ENCODE results near the gene KCNQ2.

Gene KCNQ2

GRCh38 chr20:63402181-63402859 is 70.1 kb downstream of the KCNQ2 start:
- Histone ChIP-seq H3K4me1 (ENCODE audit: insufficient read depth, low read length) (no peaks in the 10 kb centered on the region), H3K4me3 (ENCODE audit: low read length) (no peak overlapping the region), H3K27me3 (ENCODE audit: insufficient read depth, low read length) (no peaks in the 10 kb centered on the region), H3K9ac (ENCODE audit: low read depth, low read length) (no peak overlapping the region), H3K27ac (ENCODE audit: low read depth, low read length) (no peak overlapping the region), H3K36me3 (ENCODE audit: insufficient read depth, low read length) (no peaks in the 10 kb centered on the region), H3K9me3 (ENCODE audit: insufficient read depth, low read depth, low read length) (no peaks in the 10 kb centered on the region)
- WGBS, result 90% methylated on average over 24 of the region's 24 CpGs

GRCh38 chr20:63401384-63402110 is 70.9 kb downstream of the KCNQ2 start:
- H3K9me3 ChIP-seq (ENCODE audit: insufficient read depth, low read depth, low read length), result no peaks in the 10 kb centered on the region
- no peaks in the 10 kb centered on the region for H3K4me1 ChIP-seq (ENCODE audit: insufficient read depth, low read length)
- H3K9ac ChIP-seq (ENCODE audit: low read depth, low read length), result no peak overlapping the region
- H3K36me3 ChIP-seq (ENCODE audit: insufficient read depth, low read length), result no peaks in the 10 kb centered on the region
- no peak overlapping the region for H3K27ac ChIP-seq (ENCODE audit: low read depth, low read length)
- H3K27me3 ChIP-seq (ENCODE audit: insufficient read depth, low read length), result no peaks in the 10 kb centered on the region
- 92% methylated on average over 29 of the region's 29 CpGs for WGBS
- no peak overlapping the region for H3K4me3 ChIP-seq (ENCODE audit: low read length)

- H3K4me1 ChIP-seq (ENCODE audit: insufficient read depth, low read length), result no peaks in the 10 kb centered on the region
Observed at GRCh38 chr20:63400486-63401210, 71.8 kb downstream of the KCNQ2 start.

GRCh38 chr20:63399596-63400375 is 72.7 kb downstream of the KCNQ2 start:
- no peaks in the 10 kb centered on the region for H3K4me1 ChIP-seq (ENCODE audit: insufficient read depth, low read length)
- no peaks in the 10 kb centered on the region for H3K9me3 ChIP-seq (ENCODE audit: insufficient read depth, low read depth, low read length)
- H3K27me3 ChIP-seq (ENCODE audit: insufficient read depth, low read length), result no peaks in the 10 kb centered on the region
- 93% methylated on average over 41 of the region's 41 CpGs for WGBS
- H3K4me3 ChIP-seq (ENCODE audit: low read length), result no peak overlapping the region
- no peak overlapping the region for H3K27ac ChIP-seq (ENCODE audit: low read depth, low read length)
- H3K9ac ChIP-seq (ENCODE audit: low read depth, low read length), result no peak overlapping the region
- H3K36me3 ChIP-seq (ENCODE audit: insufficient read depth, low read length), result no peaks in the 10 kb centered on the region

More at GRCh38 chr20:63400486-63401210, 71.8 kb downstream of the KCNQ2 start:
- Histone ChIP-seq H3K27ac (ENCODE audit: low read depth, low read length) (no peak overlapping the region), H3K9me3 (ENCODE audit: insufficient read depth, low read depth, low read length) (no peaks in the 10 kb centered on the region), H3K36me3 (ENCODE audit: insufficient read depth, low read length) (no peaks in the 10 kb centered on the region), H3K27me3 (ENCODE audit: insufficient read depth, low read length) (no peaks in the 10 kb centered on the region), H3K4me3 (ENCODE audit: low read length) (no peak overlapping the region), H3K9ac (ENCODE audit: low read depth, low read length) (no peak overlapping the region)
- WGBS, result 93% methylated on average over 44 of the region's 44 CpGs

GRCh38 chr20:63398744-63399514 is 73.5 kb downstream of the KCNQ2 start:
- Histone ChIP-seq H3K4me1 (ENCODE audit: insufficient read depth, low read length) (peaks cover 6% of the 10 kb centered on the region), H3K27ac (ENCODE audit: low read depth, low read length) (no peak overlapping the region), H3K36me3 (ENCODE audit: insufficient read depth, low read length) (no peaks in the 10 kb centered on the region), H3K9ac (ENCODE audit: low read depth, low read length) (no peak overlapping the region), H3K27me3 (ENCODE audit: insufficient read depth, low read length) (no peaks in the 10 kb centered on the region), H3K4me3 (ENCODE audit: low read length) (no peak overlapping the region), H3K9me3 (ENCODE audit: insufficient read depth, low read depth, low read length) (no peaks in the 10 kb centered on the region)
- 93% methylated on average over 27 of the region's 27 CpGs for WGBS

GRCh38 chr20:63397946-63398450 is 74.5 kb downstream of the KCNQ2 start:
- Histone ChIP-seq H3K4me3 (ENCODE audit: low read length) (no peak overlapping the region), H3K4me1 (ENCODE audit: insufficient read depth, low read length) (peaks cover 11% of the 10 kb centered on the region), H3K27ac (ENCODE audit: low read depth, low read length) (no peak overlapping the region), H3K36me3 (ENCODE audit: insufficient read depth, low read length) (no peaks in the 10 kb centered on the region), H3K27me3 (ENCODE audit: insufficient read depth, low read length) (no peaks in the 10 kb centered on the region), H3K9me3 (ENCODE audit: insufficient read depth, low read depth, low read length) (no peaks in the 10 kb centered on the region; the same call in 1 of the 2 replicates), H3K9ac (ENCODE audit: low read depth, low read length) (no peak overlapping the region)
- 94% methylated on average over 25 of the region's 25 CpGs for WGBS

GRCh38 chr20:63397155-63397843 is 75.2 kb downstream of the KCNQ2 start:
- H3K27me3 ChIP-seq (ENCODE audit: insufficient read depth, low read length), result no peaks in the 10 kb centered on the region
- H3K27ac ChIP-seq (ENCODE audit: low read depth, low read length), result no peak overlapping the region
- no peak overlapping the region for H3K4me3 ChIP-seq (ENCODE audit: low read length)
- H3K36me3 ChIP-seq (ENCODE audit: insufficient read depth, low read length), result no peaks in the 10 kb centered on the region
- H3K9me3 ChIP-seq (ENCODE audit: insufficient read depth, low read depth, low read length), result peaks cover 6% of the 10 kb centered on the region
- no peak overlapping the region for H3K9ac ChIP-seq (ENCODE audit: low read depth, low read length)
- WGBS, result 92% methylated on average over 30 of the region's 30 CpGs
- H3K4me1 ChIP-seq (ENCODE audit: insufficient read depth, low read length), result peaks cover 11% of the 10 kb centered on the region

- Histone ChIP-seq H3K36me3 (ENCODE audit: insufficient read depth, low read length) (no peaks in the 10 kb centered on the region), H3K4me1 (ENCODE audit: insufficient read depth, low read length) (peaks cover 11% of the 10 kb centered on the region), H3K9me3 (ENCODE audit: insufficient read depth, low read depth, low read length) (peaks cover 14% of the 10 kb centered on the region), H3K9ac (ENCODE audit: low read depth, low read length) (no peak overlapping the region), H3K4me3 (ENCODE audit: low read length) (no peak overlapping the region), H3K27me3 (ENCODE audit: insufficient read depth, low read length) (no peaks in the 10 kb centered on the region), H3K27ac (ENCODE audit: low read depth, low read length) (no peak overlapping the region)
- WGBS, result 95% methylated on average over 12 of the region's 12 CpGs
Observed at GRCh38 chr20:63396300-63396699, 76.2 kb downstream of the KCNQ2 start.

GRCh38 chr20:63395723-63396122 is 76.7 kb downstream of the KCNQ2 start:
- Histone ChIP-seq H3K27me3 (ENCODE audit: insufficient read depth, low read length) (no peaks in the 10 kb centered on the region), H3K9me3 (ENCODE audit: insufficient read depth, low read depth, low read length) (peaks cover 18% of the 10 kb centered on the region), H3K9ac (ENCODE audit: low read depth, low read length) (no peak overlapping the region), H3K4me3 (ENCODE audit: low read length) (no peak overlapping the region), H3K4me1 (ENCODE audit: insufficient read depth, low read length) (peaks cover 11% of the 10 kb centered on the region), H3K27ac (ENCODE audit: low read depth, low read length) (no peak overlapping the region), H3K36me3 (ENCODE audit: insufficient read depth, low read length) (no peaks in the 10 kb centered on the region)
- 87% methylated on average over 14 of the region's 14 CpGs for WGBS

Data from HUES64 (cell line).